Activated naive CD4-positive, alpha-beta T cell (primary cell): Measurements from ENCODE around the gene SOX21.
"Not testable (repeated sequence)": the region's sequence is repeated elsewhere in the genome, so short reads cannot be mapped to it uniquely, and the experiment has no call there.

Source experiments
- DNase-seq, 4 experiments: peaks; one replicate each; lab custom pipeline; 2025; lab: John Stamatoyannopoulos, UW

SOX21 gene

DNA sequence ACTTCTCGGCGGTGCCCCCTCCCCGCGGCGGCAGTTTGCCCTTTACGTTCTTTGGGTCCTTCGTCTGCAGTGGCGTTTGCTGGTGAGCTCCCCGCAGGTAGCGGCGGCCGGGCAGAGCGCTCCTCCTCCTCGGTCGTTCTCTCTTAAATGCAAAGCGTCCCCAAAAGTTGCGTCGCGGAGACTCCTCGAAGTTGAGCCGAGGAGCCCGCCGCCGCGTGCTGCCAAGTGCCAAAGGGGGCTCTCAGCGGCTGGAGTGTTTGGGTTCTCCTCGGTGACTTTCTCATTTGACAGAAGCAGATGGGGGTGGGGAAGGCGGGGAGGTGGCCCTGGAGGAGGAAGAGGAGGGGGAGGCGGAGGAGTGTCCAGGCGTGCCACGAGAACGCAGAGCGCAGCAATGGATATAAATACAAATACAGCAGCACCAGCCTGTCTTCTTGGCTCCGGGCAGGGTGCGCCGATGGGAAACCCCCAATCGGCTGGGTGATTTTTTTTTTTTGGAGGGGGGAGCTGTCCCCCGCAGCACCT is at the start of gene SOX21:
SOX21 (minus strand) TSS at position 259 of the 525 bp plus-strand sequence. CDS start 496 bp downstream, outside the sequence.
- no peak for DNase-seq

DNA sequence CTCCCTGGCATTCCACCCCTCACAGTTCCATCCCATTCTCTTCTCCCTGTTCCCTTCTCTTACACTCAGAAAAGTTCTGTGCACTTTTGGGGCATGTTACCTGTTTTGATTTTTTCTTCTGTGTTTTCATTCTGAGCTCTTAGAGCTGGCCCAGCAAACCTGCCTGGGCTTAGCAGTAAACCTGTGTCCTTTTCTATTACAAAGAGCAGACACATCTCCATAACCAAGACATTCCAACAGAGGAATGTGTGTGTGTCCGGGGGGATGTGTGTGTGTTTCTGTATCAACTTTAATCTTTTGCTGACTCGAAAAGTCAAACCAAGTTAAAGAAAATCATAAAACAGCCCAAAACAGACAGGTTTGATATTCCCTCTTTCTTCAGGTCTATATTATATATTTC is 49.1 kb upstream of the SOX21 start:
- no peak for DNase-seq

DNA sequence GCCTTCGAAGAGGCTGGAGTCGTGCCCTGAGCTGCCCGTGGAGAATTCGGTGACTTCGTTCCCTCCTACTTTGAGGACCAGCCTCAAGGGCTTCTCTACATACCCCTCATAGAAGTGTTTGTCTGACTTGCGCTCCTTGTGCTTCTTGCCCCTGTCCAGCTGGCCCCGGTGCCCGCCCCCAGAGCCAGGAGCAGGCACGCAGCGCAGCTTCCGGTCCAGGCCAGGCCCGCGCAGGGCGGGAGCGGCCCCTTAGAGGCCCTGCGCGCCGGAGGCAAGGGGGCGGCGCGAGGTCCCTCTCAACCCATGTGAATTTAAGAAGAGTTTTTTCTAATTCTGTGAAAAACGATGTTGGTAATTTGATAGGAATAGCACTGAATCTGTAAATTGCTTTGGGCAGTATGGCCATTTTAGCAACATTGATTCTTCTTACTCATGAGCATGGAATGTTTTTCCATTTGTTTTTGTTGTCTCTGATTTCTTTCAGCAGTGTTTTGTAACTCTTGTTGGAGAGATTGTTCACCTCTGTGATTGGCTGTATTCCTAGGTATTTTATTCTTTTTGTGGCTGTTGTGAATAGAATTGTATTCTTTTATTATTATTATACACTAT is 46.9 kb upstream of the SOX21 start:
- DNase-seq: no peak

DNA sequence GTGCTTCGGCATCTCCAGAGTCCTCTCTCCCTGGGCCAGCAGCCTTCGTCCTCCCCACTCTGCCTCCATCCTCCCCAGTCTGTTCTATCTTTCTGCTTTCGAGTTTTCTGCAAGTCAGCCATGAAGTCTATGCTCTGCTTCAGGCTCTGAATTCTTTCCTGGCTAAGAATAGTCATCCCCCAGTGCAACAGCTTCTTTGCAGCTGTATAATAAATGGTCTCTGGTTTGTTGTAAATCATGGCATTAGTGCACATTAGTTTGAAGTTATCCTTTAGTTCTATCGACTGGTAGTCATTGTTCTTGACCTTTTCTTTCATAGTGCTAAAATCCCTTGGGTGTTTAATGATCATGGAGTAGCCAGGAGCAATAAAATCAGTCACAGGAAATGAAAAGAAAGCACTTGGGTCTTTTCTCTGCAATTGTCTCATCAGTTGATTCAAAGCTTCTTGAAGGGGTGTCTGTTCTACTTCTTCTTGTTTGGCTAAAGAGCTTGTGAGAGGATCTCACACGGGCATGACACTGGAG is 46.2 kb upstream of the SOX21 start:
- no peak for DNase-seq

DNA sequence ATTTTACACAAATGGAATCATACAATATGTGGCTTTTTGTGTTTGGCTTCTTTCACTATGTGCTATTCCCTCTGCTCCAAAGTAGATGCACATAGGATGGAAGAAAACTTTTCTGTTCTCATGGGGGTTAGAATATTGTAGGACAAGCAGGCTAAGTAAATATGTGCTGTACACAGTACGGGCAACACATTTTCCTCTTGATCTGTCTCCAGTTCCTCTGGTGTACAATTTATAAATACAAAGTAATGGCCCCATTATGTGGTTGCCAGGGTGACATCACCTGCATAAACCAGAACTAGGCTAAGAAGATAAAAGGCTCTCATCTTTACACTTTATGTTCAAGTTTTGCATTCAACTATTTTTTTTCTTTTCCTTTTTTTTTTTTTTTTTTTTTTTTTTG is 41.0 kb upstream of the SOX21 start:
- no peak for DNase-seq

DNA sequence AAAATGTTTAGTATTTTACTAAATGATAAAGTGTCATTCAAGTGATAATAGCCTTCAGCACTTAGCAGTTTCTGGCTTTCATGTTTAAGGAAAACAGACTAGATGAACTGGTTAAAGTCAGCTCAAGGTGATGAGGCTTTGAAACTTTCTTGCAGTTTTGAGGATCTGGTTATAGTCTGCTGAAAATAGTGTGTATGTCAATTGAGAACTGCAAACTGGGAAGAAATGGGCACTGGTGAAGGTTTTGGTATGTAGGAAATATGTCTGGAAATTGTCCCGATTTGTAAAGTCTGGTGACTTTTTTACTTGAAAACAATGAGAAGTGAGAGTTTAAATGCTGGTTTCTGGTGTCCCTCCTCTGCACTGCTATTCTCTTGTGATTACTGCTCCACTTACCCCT is 36.8 kb upstream of the SOX21 start:
- no peak for DNase-seq

DNA sequence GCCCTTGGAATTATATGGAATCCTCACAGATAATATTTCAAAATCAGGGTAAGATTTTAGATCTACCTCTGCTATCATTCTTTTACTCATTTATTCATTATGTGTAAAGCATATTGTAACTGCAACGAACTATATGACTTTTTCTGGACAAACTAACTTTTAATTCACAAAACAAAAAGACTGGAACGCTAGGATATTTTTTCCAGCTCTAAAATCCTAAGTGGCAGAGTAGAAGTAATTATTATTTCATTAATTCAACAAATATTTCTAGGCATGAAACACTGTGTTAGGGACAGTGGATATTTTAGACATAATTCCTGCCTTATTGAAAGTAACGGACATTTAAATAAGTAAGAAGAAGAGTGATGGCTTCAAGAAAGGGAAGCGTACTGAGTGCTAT is 26.9 kb upstream of the SOX21 start:
- no peak for DNase-seq

DNA sequence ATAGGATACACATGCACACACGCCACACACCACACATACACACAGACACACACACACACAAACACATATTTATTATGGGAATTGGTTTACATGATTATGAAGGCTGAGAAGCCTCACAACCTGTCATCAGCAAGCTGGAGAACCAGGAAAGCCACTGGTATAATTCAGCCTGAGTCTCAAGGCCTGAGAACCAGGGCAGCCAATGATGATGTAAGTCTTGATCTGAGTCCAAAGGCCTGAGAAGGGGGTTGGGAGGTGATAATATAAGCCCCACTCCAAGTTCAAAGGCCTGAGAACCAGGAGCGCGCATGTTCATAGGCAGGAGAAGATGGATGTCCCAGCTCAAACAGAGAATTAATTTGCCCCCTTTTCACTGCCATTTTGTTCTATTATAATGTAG is 18.7 kb upstream of the SOX21 start:
- DNase-seq: no peak

DNA sequence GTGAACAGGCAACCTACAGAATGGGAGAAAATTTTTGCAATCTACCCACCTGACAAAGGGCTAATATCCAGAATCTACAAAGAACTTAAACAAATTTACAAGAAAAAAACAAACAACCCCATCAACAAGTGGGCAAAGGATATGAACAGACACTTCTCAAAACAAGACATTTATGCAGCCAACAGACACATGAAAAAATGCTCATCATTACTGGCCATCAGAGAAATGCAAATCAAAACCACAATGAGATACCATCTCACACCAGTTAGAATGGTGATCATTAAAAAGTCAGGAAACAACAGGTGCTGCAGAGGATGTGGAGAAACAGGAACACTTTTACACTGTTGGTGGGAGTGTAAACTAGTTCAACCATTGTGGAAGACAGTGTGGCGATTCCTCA is 17.6 kb upstream of the SOX21 start:
- not testable (repeated sequence) for DNase-seq

DNA sequence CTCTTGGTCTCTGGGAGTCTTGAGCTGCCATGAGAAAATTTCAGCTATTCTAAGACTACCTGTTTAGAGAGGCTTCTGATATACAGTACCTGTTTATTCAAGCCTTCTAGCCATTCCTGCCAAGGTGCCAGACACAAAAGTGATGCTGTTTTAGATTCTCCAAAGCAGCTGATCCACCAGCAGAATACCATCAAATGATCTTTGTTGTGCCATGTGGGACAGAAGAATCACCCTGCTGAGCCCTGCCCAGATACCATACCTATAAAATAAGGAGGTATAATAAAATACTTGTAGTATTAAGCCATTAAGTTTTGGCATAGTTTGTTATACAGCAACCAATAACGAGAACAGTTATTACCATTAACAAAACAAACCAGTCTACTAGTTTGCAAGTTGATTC is 14.1 kb upstream of the SOX21 start:
- DNase-seq: no peak

DNA sequence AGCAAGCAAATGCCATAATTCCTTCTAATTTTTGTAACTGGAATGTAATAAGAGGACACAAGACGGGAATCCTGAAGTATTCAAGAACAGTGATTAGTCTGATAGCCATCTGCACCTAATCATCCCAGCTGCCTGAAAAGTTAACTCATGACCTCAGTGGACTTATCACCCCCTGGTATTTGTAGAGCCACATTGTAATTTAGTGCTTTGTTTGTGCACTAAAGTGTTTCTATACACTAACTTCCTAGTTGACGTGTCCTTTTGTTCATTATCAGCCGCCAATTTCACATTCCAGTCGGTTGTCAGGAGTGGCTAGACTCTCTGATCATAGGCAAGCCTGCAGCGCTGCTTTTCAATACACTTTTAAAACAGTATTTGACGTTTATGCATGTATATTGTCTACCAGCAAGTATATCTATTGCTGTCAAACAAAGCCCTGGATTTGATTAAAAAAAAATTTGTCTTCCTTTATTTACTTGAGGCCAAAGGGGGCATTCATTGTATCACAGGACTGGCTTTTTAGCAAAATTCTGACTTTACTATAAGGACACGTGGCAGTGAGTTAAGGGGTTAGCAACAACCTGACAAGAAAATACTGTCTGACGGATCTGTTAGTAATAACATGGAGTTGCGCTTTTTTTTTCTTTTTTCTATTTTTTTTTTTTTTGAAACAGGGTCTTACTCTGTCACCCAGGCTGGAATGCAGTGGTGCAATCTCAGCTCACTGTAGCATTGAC is 10.4 kb upstream of the SOX21 start:
- DNase-seq: no peak

DNA sequence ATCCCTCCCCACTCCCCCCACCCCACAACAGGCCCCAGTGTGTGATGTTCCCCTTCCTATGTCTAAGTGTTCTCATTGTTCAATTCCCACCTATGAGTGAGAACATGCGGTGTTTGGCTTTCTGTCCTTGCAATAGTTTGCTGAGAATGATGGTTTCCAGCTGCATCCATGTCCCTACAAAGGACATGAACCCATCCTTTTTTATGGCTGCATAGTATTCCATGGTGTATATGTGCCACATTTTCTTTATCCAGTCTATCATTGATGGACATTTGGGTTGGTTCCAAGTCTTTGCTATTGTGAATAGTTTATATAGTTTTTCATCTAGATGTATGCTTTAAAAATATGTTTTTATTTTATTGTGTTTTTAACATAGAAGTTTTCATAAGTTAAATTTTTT is 6.4 kb upstream of the SOX21 start:
- DNase-seq: not testable (repeated sequence)

DNA sequence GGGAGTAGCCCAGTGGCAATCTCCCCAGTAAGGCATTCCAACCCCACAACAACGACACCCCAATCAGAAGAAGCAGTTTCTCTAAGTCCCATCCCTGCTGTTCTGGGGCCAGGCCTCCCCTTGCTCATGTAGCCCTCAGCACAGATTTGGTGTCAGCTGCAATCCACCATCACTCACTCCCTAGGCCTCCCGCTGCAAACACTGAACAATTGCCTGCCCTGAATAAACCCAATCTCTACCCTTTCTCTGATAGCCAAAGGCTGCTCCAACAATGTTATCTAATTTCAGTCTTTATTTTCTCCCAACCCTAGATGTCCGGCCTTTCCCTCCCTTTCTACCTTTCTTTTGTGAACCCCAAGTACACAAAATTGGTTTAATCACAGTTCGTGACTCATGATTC is 5.6 kb upstream of the SOX21 start:
- no peak for DNase-seq

DNA sequence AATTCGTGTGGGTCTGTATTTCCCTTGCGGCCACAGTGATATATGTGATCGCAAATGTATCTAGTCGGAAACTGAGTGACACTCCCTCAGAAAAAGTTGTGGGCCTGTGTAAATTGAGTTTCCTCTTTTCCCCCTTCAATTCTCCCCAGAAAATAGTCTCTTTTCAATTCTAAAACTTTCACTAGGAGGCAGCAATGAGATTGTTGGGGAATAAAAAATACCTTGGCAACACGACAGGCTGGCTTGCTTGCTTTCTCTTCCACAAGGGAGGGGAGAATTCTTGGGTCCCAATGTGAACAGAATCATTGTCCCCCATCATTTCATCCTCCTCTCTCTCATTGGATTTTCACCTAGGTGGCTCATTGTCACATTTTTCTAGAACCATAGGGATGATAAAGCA is 3.7 kb upstream of the SOX21 start:
- DNase-seq: no peak

DNA sequence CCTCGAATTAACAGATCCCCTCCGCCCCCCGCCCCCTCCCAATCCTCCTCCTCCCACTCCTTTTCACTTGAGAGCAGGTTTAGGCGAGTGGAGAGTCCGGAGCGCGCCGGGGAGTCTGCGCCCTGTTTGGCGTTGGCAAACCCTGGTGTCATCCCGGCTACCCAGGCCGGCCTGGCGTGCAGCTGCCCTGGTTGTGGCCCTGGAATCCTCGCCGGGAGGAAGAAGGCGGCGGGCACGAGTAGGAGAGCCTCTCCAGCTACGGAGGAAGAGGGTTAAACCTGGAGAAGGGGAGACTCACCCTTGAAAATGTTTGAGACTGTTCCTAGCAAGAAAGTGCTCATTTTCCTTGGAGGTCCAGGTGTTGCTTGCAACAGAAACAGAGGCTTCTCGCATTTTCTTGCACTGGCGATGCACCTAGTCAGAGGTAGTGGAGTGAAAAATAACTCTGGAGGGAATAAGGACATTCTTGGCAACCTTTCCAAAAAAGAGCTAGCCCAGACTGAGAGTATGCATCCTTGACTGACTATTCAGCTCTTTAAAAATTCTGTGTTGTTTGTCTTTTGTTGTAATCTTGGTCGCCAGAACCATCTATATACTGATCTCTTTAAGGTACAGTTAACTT is 1.3 kb upstream of the SOX21 start:
- DNase-seq: no peak

DNA sequence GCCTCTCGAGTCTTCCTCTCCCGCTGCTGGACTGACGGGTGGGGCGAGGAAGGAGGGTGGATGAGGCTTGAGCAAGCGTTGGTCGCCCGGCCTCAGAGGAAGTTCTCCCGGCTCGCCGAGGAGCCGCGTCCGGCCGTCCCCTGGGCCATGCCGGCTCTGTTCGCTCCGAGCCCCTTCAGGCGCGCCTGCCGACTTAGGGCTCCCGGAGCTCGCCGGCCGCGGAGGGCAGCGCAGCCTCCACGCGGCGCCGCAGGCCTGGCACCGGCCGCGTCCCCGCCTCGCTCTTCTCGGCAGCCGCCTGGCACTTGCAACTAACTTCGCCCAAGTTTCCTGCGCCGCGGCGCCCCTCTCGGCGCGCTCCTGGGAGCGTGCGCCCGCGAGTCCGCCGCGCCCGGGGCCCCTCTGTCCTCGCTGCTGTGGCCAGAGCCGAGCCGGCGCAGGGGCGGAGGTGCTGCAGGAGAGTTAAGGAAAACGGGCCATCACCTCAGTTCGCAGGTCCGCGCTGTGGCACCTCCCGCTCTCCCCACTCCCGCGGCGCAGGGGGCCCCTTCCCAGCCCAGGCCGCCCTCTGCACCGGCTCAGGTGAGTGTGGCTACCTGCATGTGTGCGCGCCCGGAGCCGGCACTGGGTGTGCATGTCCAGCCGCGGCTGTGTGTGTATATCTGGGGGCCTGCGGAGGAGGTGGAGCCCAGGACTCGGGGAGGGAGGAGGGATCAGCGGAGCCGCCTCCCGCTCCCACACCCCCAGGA is 641 bp upstream of the SOX21 start:
- no peak for DNase-seq

DNA sequence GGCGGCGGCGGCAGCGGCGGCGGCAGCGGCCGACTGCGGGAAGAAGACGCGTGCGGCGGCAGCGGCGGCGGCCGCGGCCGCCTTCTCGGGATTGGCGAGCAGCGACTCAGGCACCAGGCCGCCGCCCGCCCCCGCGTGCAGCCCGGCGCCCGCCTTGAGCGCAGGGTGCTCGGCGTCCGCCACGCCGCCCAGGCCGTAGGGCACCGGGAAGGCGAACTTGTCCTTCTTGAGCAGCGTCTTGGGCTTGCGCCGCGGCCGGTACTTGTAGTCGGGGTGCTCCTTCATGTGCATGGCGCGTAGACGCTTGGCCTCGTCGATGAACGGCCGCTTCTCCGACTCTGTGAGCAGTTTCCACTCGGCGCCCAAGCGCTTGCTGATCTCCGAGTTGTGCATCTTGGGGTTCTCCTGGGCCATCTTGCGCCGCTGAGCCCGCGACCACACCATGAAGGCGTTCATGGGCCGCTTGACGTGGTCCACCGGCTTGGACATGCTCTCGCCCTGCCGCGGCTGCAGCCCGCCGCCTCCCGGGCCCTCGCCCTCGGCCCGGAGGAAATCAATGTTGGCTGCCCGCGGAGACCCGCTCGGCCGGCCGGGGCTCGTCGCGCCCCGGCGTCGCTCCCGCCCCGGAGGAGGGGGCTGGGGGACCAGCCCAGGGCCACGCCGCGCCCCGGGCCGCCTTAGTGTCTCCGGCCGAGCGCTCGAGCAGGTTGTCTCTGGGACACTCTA is 621 bp downstream of the SOX21 start:
- no peak for DNase-seq

DNA sequence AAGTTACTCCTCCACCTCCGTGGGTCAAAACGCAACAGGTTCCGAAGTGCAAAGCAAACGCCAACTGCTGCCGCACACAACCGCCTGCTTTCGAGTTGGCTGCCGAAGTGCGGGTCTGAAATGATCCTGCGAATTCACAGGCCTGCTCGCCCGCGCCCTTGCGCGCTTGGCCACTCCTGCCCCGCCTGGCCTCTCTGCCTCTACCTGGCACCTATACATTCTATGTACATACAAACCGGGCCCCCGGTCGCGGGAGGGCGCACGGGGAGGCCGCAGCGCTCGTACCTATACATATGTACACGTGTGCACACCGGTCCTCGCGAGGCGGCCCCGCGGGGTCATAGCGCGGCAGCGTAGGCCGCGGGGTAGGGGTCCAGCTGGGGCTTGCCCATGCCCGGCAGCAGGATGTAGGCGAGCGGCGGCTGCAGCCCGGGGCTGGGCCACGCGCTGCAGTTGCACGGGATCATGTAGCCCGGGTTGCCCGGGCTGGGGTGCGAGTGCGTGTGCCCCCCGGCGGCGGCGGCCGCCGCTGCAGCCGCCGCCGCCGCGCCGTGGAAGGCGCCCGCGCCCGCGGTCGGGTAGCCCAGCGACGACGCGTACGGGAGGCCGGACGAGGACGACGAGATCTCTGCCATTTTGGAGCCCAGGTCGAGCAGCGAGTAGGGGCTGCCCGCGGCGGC is 1.3 kb downstream of the SOX21 start:
- DNase-seq: no peak

DNA sequence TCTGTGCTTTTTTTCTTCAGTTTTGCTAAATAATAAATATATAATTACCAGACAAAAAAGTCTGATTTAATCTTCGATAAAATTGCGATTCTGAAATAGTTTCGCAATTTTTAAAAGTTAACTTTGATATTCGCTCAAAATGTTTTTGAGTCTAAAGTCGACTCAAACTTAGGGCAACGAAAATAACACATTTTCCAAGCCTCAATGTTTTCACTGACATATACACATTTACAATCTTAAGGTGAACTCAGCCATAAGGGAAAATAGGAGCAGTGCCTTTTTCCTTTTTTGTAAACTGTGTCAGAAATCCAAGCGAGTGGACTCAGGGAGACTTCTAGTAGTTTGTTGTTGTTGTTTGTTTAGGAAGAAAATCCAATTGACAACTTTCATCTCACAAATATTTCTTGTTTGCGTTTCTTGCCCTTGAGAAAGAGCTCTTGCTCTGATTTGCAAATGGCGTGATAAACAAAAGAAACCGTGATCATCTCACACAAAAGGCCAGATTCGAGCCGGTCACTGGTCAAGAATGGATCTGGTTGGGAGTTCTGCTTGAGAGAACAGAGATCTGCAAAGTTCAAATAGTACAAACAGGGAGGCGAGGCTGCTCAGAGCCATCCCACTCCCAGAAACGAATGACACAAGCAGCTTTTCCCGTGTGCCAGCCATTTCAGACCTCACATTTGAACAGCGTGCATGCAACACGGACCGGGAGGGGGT is 2.1 kb downstream of the SOX21 start:
- DNase-seq: no peak
